Liver (tissue), 3 donors: Measurements from ENCODE around the gene MARCKS.

ENCODE experiments used
- FOXA1 ChIP-seq: IDR thresholded peaks from 2 replicates; pipeline ENCODE4 v1.6.1; 2016; ENCODE audit warnings: antibody characterized with exemption
- RXRA ChIP-seq, 2 donors: IDR thresholded peaks; 2 replicates each; pipeline ENCODE4 v1.6.1; 2017 to 2018; ENCODE audit warnings: antibody characterized with exemption in 2 of 2, mild to moderate bottlenecking in 1 of 2
- TF ChIP-seq, protein P1 (sequence below): fragments of 150-350 bp; IDR thresholded peaks from 2 replicates; pipeline ENCODE4 v1.5.1; 2017; ENCODE audit warnings: improper control_type of control experiment, low read depth, low read length; ENCODE audit not compliant: missing input control
- donor health status: healthy.
- donor health status: healthy.

DNA sequence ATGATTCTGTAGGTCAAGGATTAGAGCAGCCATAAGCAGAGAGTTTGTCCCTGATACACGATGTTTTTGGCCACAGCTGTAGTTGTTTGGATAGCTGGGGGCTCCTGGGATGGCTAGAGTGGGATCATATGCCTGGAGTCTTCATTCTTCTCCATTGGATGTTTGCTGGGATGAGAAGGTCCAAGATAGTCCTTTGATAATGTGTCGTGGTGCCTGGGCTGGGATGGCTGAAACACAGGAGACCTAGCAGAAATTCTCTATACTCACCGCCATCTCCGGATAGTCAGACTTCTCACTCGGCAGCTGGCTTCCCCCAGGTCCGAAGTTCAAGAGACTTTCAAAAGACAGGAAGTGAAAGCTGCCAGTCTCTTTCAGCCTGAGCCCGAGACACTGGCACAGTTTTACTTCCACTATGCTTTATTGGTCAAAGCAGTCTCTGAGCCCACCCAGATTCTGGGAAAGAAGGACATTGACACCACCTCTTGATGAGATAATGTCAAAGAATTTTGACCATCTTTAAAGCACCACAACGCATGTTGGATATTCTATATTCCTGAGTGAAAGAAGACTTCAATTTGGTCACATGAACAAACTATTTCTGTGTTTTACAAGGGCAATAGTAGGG is 16.0 kb downstream of the MARCKS start:
- TF ChIP-seq, protein P1, sequence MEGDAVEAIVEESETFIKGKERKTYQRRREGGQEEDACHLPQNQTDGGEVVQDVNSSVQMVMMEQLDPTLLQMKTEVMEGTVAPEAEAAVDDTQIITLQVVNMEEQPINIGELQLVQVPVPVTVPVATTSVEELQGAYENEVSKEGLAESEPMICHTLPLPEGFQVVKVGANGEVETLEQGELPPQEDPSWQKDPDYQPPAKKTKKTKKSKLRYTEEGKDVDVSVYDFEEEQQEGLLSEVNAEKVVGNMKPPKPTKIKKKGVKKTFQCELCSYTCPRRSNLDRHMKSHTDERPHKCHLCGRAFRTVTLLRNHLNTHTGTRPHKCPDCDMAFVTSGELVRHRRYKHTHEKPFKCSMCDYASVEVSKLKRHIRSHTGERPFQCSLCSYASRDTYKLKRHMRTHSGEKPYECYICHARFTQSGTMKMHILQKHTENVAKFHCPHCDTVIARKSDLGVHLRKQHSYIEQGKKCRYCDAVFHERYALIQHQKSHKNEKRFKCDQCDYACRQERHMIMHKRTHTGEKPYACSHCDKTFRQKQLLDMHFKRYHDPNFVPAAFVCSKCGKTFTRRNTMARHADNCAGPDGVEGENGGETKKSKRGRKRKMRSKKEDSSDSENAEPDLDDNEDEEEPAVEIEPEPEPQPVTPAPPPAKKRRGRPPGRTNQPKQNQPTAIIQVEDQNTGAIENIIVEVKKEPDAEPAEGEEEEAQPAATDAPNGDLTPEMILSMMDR: no peak
- TF ChIP-seq RXRA (IDR thresholded peaks at IDR 0.05): peak; percentile 56 to 72
- TF ChIP-seq FOXA1: no peak
